HL-60/S4 (cell line): ENCODE measurements around the gene IVNS1ABP.
"Not testable (repeated sequence)": the region's sequence is repeated elsewhere in the genome, so short reads cannot be mapped to it uniquely, and the experiment has no call there.

Source experiments
- in situ Hi-C: fragments of 300-500 bp; cut with MboI; formaldehyde crosslinking; loops from 2 replicates; pipeline ENCODE4 v1.14.3; 2022; ENCODE audit warnings: low sequenced_read_pairs

The IVNS1ABP gene

DNA sequence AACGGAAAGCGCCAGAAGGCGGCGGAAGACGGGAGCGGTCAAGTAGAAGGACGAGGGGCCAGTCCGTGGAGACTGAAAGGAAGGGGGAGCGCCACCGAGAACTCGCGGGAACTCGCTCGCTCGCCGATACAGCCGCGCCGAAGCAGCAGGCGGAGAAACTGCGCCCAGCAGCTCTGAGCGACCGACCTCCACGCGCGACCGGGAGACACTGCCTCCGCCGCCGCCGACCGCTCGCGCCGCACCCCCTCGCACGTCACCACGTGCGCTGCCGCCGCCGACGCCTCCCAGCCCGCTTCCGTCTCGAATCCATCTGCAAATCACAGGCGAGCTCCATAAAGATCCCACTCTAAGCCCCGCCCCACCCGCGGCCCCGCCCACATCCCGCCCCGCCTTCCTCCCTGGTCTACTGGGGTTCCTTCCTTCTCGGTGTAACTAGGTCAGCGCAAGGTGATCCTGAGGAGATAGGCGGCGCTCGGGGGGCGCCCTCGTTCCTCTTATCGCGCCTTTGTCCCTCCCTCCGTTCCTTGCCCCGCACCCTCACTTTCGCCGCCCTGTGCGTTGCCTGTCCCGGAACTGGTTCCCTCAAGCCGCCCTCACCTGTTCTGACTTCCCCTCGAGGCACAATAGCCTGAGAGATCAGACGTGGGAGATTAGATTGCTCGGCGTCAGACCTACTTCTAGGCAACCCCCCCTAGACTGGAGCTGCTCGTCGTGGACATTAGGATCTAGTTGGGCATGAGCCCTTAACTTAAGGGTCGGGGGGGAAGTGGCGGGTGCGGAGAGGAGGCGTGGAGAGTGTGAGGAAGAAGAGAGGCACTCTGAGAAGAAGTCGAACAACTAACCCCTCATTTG is at the start of gene IVNS1ABP:
IVNS1ABP (minus strand) TSS at position 210 of the 852 bp plus-strand sequence. CDS start 7,750 bp downstream, outside the sequence.
- in situ Hi-C loops: loop anchor here (25.0 kb wide), 1 partner anchor 245 kb away; no protein-coding TSS in a partner anchor

DNA sequence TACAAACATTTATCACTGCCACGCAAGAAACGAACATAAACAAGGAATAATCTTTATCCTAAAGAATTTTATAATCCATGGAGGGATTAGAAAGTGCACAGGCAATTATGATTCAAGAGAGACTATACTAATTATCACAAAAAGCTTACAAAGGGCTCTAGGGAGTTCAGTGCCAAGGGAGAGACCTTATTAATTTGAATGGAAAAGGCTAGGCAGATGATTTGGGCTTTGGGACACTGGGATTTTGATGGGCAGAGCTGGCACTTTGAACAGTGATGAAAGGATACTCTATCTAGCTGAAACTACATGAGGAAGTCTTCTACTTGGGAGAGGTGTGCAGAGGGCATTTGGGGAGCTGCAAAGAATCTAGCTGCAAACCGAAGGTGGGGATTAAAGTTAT is 48.9 kb upstream of the IVNS1ABP start:
- in situ Hi-C loops: no loop called here

DNA sequence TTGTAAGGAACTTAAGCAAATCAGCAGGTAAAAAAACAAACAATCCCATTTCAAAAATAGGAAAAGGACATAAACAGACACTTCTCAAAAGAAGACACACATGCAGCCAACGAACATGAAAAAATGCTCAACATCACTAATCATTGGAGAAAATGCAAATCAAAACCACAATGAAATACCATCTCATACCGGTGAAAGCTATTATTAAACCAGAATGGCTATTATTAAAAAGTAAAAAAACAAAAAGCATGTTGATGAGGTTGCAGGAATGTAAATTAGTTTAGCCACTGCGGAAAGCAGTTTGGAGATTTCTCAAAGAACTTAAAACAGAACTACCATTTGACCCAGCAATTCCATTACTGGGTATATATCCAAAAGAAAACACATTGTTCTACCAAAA is 47.5 kb upstream of the IVNS1ABP start:
- in situ Hi-C loops: not testable (repeated sequence)

DNA sequence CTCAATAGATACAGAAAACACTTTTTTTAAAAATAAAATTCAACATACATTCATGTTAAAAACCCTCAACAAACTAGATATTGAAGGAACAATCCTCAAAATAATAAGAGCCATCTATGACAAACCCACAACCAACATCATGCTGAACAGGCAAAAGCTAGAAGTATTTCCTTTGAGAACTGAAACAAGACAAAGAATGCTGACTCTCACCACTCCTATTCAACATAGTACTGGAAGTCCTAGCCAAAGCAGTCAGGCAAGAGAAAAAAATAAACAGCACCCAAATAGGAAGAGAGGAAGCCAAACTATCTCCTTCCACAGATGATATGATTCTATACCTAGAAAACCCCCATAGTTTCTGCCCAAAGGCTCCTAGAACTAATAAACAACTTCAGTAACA is 46.2 kb upstream of the IVNS1ABP start:
- in situ Hi-C loops: no loop called here

DNA sequence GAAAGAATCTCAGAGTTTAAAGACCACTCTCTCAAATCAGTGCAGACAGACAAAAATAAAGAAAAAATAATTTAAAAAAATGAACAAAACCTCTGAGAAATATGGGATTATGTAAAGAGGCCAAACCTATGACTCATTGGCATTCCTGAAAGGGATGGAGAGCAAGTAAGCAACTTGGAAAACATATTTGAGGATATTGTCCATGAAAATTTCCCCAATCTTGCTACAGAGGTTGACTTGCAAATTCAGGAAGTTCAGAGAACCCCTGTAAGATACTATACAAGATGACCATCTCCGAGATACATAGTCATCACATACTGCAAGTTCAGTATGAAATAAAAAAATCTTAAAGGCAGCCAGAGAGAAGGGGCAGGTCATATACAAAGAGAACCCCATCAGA is 43.7 kb upstream of the IVNS1ABP start:
- in situ Hi-C loops: no loop called here

DNA sequence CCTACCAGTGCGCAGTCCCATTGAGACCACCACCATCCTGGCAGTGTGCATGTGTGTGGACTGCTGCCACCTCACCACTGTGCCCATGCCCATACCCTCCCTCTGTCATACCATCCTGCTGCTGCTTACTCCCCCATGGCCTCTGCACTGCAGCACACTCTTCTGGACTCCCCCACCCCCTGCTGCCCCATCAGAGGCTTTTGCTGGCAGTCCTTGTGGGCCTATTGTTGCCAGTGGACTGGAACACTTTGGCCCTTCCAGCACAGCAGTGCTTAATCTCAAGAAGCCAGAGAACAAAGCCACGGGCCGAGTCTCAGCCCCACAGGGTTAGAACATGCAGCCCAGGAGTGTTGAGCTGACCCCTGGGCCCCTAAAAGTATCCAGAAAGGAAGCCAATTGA is 41.9 kb upstream of the IVNS1ABP start:
- in situ Hi-C loops: no loop called here

DNA sequence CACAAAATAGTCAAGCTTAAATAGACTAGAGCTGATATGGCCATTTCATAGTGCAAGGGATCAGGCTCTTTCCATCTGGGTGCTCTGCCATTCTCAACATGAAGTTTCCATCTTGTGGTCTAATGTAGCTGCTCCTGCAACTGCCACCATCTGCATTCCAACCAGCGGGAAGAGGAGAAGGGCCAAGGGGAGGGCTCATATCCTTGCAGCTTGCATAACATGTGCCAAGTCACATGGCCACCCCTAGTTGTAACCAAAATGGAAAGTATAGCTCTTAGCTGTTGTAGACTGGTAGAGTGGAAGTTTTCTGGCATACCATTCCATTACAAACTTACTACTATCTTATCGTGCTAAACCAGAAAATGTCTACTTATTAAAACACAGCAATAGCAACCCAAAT is 38.9 kb upstream of the IVNS1ABP start:
- in situ Hi-C loops: no loop called here

DNA sequence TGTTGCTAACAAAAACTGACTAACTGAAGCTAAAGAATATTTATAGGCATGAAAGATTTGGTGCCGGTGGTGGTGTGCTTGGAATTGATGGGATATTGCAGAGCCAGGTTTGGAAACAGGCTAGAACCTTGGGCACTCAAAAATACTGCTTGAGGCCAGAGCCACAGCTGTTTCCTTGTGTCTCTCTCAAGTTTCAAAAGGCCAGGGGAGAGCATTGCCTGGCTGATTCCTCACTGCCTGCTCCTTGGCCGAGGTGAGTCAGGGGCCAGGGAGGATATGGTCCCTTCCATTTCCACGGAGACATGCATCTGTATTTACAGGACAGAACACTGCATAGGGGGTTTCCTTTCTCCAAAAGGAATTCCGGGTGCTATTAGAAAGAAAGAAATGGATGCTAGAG is 36.1 kb upstream of the IVNS1ABP start:
- in situ Hi-C loops: no loop called here

DNA sequence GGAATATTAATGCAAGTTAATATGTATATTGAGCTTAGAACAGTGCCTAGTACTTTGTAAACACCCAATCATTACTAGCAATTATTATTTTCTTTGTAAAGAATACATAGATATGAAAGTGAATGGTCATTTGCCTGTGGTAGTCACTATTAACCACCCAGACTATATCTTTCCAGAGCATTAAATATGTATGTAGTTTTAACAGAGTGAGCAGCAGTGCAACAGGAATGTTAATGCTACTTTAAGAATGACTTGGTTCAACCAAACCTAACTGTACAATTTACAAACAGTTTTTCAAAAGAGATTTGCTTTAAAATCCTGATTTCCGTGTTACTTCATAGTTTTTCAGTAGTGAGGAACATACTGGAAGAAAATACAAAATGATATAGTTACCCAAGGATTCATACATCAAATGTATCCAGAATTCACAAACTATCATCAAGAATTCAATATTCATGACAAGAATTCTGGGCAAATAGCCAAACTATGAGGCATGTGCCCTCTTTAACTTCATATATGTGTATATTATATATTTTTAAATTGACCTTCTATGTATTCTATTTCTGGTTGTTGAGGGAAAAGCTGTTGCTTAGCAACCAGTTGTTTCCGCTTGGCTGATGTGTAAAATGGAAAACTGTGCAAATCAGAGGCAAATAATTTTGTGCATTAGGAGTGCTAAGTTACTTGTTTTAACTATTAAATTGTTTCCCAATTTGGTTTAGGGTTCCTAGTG is 34.9 kb upstream of the IVNS1ABP start:
- in situ Hi-C loops: no loop called here

DNA sequence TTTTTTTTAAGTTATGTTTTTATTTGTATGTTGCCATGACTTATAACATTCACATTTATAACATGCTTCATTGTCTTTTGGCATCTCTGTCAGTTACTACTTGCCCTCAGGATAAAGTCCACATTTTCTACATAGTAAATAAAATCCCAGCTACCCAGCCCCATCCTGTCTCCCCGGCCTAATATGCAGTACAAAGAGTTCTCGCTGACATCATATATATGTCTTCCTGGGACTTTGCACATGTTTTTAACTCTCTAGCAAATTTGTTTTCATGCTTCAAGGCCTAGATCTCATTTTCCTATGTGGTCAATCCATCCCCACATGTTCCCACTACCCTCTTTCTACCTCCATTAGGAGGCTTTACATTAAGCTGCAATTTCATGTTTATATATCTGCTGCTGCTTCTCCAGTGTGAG is 33.0 kb upstream of the IVNS1ABP start:
- in situ Hi-C loops: no loop called here

DNA sequence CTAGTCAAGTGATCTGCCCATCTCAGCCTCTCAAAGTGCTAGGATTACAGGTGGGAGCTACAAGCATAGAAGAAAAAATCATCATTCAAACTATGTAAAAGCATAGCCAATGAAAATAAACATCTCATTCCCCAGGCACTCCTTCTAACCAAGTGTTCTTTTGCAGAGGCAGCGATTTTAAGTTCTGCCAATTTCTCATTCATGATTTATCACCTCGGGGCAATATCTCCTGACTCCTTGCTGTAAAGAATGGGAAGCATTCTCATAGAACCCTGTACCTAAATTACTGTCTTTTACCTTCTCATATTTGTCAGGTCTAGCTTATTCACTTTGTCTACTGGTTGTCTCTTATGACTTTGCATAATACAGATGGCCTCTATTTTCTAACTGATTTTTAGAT is 32.5 kb upstream of the IVNS1ABP start:
- in situ Hi-C loops: no loop called here

DNA sequence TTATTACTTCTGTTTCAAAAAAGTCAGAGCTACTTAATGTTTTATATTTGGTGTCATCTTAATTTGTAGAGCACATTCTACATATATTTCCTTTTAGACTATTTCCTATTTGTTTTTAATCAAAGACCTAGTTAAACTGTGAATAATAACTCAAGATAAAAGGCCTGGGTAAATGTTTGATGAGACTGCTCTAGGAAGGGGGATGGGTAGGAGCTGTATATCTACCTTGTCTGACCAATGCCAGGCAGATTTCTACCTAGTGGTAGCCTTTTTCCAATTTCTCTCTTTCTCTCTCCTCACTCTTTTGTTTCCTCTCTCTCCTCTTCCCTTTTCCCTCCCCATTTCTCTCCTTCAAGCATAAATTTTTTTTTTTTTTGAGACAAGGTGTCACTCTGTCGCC is 31.9 kb upstream of the IVNS1ABP start:
- in situ Hi-C loops: no loop called here

DNA sequence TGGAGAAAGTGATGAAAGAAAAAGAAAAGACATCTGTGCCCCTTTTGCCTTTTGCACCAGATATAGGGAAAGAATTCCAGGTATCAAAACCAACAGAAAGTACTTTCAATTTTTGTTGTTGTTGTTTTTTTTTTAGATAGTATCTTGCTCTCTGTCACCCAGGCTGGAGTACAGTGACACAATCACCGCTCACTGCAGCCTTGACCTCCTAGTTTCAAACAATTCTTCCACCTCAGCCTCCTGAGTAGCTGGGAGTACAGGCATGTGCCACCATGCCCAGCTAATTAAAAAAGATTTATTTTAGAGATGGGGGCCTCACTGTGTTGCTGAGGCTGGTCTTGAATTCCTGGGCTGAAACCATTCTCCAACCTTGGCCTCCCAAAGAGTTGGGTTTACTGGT is 31.3 kb upstream of the IVNS1ABP start:
- in situ Hi-C loops: no loop called here

DNA sequence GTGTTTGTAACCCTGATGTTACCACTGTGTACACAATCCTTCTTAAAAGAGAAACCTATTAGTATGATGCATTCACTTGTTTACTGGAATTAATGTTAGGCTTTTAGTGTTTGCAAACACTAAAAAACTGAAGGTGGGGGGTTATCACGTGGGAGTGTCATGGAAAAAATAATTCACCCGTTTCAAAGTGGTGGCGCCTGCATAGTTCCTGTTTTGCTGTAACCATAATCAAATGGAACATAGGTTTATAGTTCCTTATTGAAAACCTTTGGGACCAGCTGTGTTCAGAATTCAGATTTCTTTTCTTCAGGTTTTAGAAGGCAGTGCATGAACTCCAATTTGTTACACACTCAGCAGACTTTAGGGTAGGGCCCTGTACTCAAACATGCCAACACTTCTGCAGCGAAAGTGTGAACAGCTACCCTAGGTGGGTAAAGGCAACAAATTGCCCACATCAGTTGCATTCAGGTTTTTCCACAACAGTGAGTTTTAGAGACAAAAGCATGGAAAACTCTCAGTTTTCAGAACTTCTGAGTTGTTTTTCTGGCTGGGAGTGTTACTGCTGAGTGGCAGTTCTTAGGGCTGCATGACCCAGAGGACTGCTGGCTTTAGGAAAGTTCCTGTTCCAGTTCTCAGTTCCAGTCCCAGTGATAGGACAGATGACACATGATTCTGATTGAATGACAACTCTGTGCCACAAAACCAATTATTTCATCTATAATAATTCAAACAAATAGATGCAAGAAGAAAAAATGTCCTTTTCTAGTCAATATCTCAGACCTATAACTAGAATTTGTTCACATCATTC is 29.1 kb upstream of the IVNS1ABP start:
- in situ Hi-C loops: no loop called here

DNA sequence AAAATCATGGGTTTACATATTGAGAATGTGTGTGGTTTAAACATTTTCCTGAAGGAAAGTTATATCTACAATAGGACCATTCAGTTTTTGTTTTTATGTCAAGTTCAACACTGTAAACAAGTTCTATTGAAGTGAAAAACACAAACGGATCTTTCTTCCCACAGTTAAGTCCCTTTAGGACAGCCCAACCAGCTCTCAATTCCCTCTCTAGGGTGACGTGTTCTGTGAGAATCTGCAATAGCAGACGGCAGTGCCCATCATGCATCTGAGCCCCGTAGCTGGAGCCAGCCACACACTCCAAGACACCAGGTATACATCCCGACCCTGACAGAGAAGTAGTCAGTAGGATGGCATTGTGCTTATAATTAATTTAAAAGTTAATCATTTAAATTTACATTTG is 26.3 kb upstream of the IVNS1ABP start:
- in situ Hi-C loops: no loop called here

DNA sequence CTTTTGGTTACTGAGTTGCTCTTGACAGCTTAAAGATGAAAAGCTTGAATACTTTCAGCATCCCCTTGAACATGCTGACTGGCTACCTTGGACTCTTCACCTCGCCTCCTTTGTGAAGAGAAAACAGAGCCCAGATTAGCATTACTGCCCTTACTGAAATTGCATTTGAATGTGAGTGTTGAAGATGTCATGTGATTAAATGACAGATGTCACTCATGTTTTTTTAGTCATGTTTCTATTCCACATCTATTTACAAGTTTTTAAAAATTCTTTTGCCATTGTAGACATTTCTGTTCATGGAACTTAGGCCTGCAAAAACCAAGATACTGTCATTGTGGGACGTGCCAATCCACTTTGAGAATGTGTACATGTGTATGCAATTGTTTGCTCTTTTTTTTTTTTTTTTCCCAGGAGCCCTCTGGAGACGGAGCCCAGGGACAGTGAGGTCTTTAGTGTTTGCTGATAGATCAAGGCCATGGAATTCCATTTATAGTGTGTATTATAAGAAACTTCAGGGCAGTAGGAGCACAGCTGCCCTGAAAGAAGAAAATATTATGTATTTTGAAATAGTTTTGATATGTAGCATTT is 25.7 kb upstream of the IVNS1ABP start:
- in situ Hi-C loops: no loop called here

DNA sequence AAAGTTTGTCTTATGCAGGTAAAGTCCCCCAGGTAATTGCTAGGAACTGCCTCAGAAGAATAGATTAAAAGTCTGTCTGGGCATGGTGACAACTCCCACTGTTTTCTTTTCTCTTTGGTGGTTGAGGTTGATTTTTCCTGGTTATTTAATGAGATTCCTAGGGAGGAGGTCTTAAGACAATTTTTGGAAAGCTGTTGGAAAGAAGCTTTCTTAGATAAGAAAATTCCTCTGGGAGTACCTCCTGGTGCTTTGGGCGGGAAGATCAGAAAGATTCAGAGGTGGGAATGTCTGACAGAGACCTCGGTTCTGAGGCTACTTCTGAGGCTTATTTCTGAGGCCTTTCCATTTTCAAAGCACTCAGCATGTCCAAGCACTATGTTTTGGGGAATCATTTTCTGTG is 25.0 kb upstream of the IVNS1ABP start:
- in situ Hi-C loops: no loop called here

DNA sequence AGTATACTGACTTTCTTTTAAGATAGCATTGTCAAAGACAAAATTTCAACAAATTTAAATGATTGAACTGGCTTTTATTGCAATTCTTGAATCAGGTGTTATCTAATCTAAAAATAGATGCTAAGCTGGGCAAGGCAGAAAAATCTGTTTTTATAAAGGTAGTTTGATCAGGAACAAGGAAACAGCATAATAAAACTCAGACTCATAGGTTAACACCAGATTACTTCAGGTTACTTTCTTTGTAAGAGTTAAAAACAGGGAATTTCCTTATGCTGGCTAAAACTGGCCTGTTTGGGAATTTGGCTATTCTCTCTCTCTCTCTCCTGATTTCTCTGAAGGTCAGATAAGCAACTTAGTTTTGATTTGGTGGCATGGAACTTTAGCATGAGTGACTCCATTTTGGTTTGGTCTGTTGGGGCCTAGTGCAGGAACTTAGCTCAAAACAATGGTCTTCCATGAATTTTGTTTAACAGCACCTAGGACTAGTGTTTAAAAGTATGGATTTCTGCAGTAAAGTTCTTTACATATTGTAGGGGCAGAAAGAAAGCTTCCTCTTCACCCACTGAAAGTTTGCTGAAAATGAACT is 24.2 kb upstream of the IVNS1ABP start:
- in situ Hi-C loops: no loop called here

DNA sequence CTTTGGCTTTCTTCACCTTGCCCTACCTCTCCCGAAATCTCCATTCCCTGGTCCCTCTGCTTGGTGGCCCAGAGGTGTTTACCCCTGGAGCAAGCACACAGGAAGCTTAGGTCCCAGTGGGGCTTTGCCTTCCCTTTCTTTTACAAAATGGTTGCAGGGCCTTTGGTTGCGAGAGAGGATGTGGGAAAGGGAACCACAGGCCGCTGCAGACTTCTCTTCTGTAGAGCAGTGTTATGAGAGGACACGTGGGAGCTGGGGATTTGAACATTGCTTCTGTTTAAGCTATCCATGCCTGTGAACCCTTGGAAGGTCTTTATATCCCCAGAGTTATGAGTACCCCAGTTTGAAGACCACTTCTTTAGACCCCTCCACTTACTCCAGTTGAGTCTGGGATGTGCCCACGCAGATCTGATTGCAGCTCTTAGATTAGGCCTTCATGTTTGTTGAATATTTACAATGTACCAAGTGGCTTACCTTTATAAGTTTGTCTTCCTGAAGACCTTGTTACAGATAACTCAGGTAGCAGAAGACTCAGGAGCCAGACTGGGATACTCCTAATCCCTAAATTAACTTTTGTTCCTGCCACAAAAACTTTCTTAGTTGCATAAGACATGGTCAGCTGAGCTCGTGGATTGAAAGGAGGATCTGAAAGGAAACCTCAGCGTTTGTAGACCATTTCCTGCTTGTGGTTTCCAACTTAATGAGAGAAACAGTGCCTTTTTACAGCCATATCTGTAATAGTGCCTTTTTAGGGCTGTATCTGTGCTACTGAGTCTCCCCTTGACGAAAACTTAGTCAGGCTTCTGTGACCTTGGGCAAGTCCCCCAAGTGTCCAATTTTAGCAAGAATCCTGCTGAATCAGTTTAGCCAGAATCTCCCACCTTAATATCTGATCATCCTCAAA is 21.9 kb upstream of the IVNS1ABP start:
- in situ Hi-C loops: no loop called here

DNA sequence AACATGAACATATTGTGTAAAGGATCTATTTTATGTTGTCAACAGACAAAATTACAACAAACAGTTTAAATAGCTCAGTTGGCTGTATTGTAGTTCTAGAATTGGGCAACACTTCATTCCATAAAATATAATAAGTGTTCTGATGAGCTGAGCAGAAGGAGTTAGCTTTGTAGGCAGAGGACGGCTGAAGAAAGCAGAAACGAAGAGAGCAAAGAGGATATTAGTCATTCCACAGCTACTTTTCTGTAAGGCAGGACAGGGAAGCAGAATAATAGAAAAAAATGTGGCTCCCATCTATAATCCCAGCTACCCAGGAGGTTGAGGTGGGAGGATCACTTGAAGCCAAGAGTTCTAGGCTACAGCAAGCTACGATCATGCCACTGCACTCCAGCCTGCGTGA is 20.2 kb upstream of the IVNS1ABP start:
- in situ Hi-C loops: no loop called here
